ENCODE measurements around the gene KRTAP19-2.
"Not testable (repeated sequence)": the region's sequence is repeated elsewhere in the genome, so short reads cannot be mapped to it uniquely, and the experiment has no call there.

The KRTAP19-2 gene

GRCh38 chr21:30487336-30487735, at the start of gene KRTAP19-2:
KRTAP19-2 (minus strand) TSS chr21:30487436; CDS start chr21:30487348, 88 bp downstream.
- no peak for DNase-seq

- no peak for DNase-seq
These were observed 31.6 kb upstream of the KRTAP19-2 start for GRCh38 chr21:30518876-30519275.

GRCh38 chr21:30515681-30516080, 28.4 kb upstream of the KRTAP19-2 start:
- no peak for DNase-seq

GRCh38 chr21:30505621-30506205, 18.5 kb upstream of the KRTAP19-2 start:
- DNase-seq: not testable (repeated sequence)

GRCh38 chr21:30502041-30502440, 14.8 kb upstream of the KRTAP19-2 start, which contains the start of gene KRTAP19-5:
KRTAP19-5 (minus strand) TSS chr21:30502141; CDS start chr21:30502090, 51 bp downstream.
- DNase-seq: no peak

- DNase-seq: no peak
These were observed 9.8 kb upstream of the KRTAP19-2 start, which contains the start of gene KRTAP19-4 for GRCh38 chr21:30497065-30497464. KRTAP19-4 (minus strand) TSS chr21:30497165; CDS start chr21:30497110, 55 bp downstream.

- DNase-seq: no peak
These were observed 4.8 kb upstream of the KRTAP19-2 start, which contains the start of gene KRTAP19-3 for GRCh38 chr21:30491963-30492428. KRTAP19-3 (minus strand) TSS chr21:30492013; CDS start chr21:30491957, 56 bp downstream.

- no peak for DNase-seq
These were observed 1.1 kb downstream of the KRTAP19-2 start for GRCh38 chr21:30486180-30486579.

- no peak for DNase-seq
These were observed 5.1 kb downstream of the KRTAP19-2 start for GRCh38 chr21:30482130-30482529.

- no peak for DNase-seq
These were observed 7.1 kb downstream of the KRTAP19-2 start, which contains the start of gene KRTAP19-1 for GRCh38 chr21:30480145-30480544. KRTAP19-1 (minus strand) TSS chr21:30480367; CDS start chr21:30480317, 50 bp downstream.

GRCh38 chr21:30479259-30479658, 8.0 kb downstream of the KRTAP19-2 start:
- no peak for DNase-seq

- no peak for DNase-seq
These were observed 9.2 kb downstream of the KRTAP19-2 start for GRCh38 chr21:30478004-30478403.

- no peak for DNase-seq
These were observed 18.1 kb downstream of the KRTAP19-2 start for GRCh38 chr21:30468900-30469714.

- no peak for DNase-seq
These were observed 23.5 kb downstream of the KRTAP19-2 start for GRCh38 chr21:30463713-30464112.

GRCh38 chr21:30448514-30448913, 38.7 kb downstream of the KRTAP19-2 start:
- DNase-seq: no peak

- DNase-seq: no peak
These were observed 40.2 kb downstream of the KRTAP19-2 start for GRCh38 chr21:30447056-30447455.

GRCh38 chr21:30444204-30444603, 43.0 kb downstream of the KRTAP19-2 start:
- DNase-seq: no peak

- no peak for DNase-seq
These were observed 44.0 kb downstream of the KRTAP19-2 start for GRCh38 chr21:30443226-30443625.

- DNase-seq: no peak
These were observed 47.3 kb downstream of the KRTAP19-2 start, which contains the start of gene KRTAP15-1 for GRCh38 chr21:30439975-30440374. KRTAP15-1 (plus strand) TSS chr21:30440275; CDS start chr21:30440328, 53 bp downstream.

Data from NCI-H345 (cell line).